Omental fat pad (tissue), 4 donors: ENCODE results near the gene MLST8. TPM values are rescaled to one million over a fixed set of nuclear protein-coding genes. Genes with fewer than 3 reads are reported as not detected.

ENCODE experiments used
- ATAC-seq: fragments of 150-250 bp; one replicate; pipeline ENCODE4 v1.9.1; 2016; ENCODE audit warnings: mild to moderate bottlenecking, moderate library complexity; ENCODE audit not compliant: low FRiP score
- DNase-seq: peaks from one replicate; pipeline ENCODE4 v3.0.0-alpha.2; 2019; ENCODE audit warnings: low spot score
- CTCF ChIP-seq, 3 donors: fragments of 450-650 bp; IDR thresholded peaks; one replicate each; pipeline ENCODE4 v1.5.1; 2016 to 2017; ENCODE audit warnings: antibody characterized with exemption in 3 of 3, mild to moderate bottlenecking in 3 of 3, moderate library complexity in 2 of 3
- total RNA-seq, 4 donors: library from RNA; depleted of rRNA; stranded (reverse); fragments of >200 nt; gene quantifications; one replicate each; pipeline ENCODE4 v1.1.0, GENCODE V29; 2016

Gene MLST8
- total RNA-seq, 4 donors from 2014 or later = 29.8 to 44.6 (median 34.6) TPM

DNA sequence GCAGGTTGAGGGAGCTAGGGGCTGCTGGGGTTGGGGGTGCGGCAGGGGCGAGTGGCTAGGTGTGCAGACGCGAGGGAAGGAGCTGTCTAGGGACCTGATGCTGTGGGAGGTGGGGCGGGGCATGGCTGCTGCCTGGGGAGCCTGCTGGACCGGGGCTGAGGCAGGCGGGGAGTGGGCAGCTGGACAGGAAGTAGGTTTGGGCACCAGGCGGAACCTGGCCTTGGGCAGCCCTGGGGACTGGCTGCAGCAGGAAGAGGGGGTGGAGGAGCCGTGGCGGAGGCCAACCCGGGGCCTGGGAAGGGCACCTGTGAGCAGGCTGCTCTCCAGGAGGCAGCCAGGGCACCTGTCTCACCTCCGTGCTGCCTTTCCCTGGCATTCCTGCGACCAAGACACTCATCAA lies 25.1 kb downstream of the MLST8 start:
- DNase-seq (no peak), ATAC-seq (no peak)
- no peak for TF ChIP-seq CTCF (IDR thresholded peaks at IDR 0.05)

GRCh38 chr16:2231016-2231931 lies 26.0 kb downstream of the MLST8 start:
- DNase-seq (no peak), ATAC-seq (no peak)
- TF ChIP-seq CTCF (IDR thresholded peaks at IDR 0.05) = no peak

DNA sequence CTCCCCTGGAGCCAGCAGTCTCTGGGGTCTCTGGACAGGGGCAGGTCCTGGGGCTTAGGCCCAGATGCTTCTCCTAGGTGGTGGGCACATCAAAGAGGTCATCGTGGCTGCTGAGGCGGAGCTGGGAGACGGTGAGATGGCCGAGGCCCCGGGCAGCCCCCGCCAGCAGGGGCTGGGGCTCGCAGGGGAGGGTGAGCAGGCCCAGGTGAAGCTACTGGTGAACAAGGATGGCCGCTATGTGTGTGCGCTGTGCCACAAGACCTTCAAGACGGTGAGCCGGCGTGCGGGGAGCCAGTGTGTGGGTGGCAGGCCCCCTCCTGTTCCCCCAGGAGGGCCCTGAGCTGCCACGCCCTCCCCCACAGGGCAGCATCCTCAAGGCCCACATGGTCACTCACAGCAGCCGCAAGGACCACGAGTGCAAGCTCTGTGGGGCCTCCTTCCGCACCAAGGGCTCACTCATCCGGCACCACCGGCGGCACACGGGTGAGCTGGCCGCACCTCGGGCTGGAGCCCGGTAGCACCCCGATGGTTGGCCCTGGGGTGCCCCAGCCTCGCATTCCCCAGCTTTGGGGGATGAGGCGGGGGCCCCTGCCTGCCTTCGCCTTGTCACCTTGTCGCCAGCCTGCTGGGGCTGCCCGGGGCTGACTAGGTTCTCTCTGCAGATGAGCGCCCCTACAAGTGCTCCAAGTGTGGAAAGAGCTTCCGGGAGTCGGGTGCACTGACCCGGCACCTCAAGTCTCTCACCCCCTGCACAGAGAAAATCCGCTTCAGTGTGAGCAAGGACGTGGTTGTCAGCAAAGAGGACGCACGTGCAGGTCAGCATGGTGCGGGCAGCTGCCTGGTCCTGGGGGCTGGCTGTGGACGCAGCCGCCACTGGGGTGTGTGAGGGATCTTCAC lies 27.1 kb downstream of the MLST8 start:
- TF ChIP-seq CTCF (IDR thresholded peaks at IDR 0.05) = no peak
- no peak for DNase-seq
- ATAC-seq = no peak

GRCh38 chr16:2233046-2233775 lies 28.0 kb downstream of the MLST8 start:
- DNase-seq (no peak), ATAC-seq (no peak)
- no peak for TF ChIP-seq CTCF (IDR thresholded peaks at IDR 0.05)

DNA sequence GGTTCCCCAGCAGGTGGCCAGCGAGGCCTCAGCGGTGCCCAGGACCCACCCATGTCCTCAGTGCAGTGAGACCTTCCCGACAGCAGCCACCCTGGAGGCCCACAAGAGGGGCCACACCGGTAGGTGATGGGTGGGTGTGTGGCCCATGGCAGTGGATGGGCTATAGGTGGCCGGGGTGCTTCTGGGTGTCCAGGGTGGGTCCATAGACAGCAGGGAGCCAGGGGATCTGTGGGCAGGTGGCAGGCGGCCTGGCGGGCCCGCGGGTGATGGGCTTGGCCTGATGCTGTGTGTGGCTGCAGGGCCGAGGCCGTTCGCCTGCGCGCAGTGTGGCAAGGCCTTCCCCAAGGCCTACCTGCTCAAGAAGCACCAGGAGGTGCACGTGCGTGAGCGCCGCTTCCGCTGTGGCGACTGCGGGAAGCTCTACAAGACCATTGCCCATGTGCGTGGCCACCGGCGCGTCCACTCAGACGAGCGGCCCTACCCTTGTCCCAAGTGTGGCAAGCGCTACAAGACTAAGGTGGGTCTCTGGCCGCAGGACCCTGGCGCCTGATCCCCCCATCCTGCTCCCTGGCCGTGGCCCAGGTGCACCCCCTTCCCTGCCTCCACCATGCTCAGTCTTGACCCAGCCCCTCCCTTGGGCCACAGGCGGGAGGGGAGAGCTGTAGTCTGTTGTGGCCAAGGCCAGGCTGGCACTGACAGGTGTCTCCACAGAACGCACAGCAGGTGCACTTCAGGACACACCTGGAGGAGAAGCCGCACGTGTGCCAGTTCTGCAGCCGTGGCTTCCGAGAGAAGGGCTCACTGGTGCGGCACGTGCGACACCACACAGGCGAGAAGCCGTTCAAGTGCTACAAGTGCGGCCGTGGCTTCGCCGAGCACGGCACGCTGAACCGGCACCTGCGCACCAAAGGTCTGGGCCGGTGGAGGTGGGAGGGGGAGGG lies 28.9 kb downstream of the MLST8 start:
- TF ChIP-seq CTCF (IDR thresholded peaks at IDR 0.05) = no peak
- ATAC-seq = no peak
- DNase-seq = no peak

DNA sequence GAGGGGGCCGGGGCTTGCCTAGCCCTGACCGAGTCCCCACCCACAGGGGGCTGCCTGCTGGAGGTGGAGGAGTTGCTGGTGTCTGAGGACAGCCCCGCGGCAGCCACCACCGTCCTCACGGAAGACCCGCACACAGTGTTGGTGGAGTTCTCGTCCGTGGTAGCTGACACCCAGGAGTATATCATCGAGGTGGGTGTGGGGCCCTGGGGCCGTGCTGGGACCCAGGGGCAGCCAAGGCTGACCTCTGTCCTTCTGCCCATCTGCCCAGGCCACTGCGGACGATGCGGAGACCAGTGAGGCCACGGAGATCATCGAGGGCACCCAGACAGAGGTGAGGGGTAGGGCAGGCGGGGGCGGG lies 29.5 kb downstream of the MLST8 start:
- ATAC-seq (no peak), DNase-seq (no peak)
- TF ChIP-seq CTCF (IDR thresholded peaks at IDR 0.05) = no peak
